D721Med (cell line): Measurements from ENCODE around the gene HLA-A.

Experiments used
- DNase-seq: peaks from one replicate; pipeline ENCODE4 v3.0.0; 2011; ENCODE audit warnings: low spot score; ENCODE audit not compliant: insufficient read length
- FAIRE-seq: peaks from 2 replicates; lab custom pipeline; 2011; peaks lifted over from hg19 to GRCh38; lab: Jason Lieb, UNC
- TF ChIP-seq, protein P1 (sequence below): IDR thresholded peaks from 2 replicates; pipeline ENCODE4 v1.5.1; 2012; ENCODE audit warnings: mild to moderate bottlenecking, control low read depth; ENCODE audit not compliant: insufficient read depth; ENCODE audit errors: missing control alignments

HLA-A gene

DNA sequence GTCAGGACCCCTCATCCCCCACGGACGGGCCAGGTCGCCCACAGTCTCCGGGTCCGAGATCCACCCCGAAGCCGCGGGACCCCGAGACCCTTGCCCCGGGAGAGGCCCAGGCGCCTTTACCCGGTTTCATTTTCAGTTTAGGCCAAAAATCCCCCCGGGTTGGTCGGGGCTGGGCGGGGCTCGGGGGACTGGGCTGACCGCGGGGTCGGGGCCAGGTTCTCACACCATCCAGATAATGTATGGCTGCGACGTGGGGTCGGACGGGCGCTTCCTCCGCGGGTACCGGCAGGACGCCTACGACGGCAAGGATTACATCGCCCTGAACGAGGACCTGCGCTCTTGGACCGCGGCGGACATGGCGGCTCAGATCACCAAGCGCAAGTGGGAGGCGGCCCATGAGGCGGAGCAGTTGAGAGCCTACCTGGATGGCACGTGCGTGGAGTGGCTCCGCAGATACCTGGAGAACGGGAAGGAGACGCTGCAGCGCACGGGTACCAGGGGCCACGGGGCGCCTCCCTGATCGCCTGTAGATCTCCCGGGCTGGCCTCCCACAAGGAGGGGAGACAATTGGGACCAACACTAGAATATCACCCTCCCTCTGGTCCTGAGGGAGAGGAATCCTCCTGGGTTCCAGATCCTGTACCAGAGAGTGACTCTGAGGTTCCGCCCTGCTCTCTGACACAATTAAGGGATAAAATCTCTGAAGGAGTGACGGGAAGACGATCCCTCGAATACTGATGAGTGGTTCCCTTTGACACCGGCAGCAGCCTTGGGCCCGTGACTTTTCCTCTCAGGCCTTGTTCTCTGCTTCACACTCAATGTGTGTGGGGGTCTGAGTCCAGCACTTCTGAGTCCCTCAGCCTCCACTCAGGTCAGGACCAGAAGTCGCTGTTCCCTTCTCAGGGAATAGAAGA lies 978 bp downstream of the HLA-A start:
- FAIRE-seq: no peak
- TF ChIP-seq, protein P1, sequence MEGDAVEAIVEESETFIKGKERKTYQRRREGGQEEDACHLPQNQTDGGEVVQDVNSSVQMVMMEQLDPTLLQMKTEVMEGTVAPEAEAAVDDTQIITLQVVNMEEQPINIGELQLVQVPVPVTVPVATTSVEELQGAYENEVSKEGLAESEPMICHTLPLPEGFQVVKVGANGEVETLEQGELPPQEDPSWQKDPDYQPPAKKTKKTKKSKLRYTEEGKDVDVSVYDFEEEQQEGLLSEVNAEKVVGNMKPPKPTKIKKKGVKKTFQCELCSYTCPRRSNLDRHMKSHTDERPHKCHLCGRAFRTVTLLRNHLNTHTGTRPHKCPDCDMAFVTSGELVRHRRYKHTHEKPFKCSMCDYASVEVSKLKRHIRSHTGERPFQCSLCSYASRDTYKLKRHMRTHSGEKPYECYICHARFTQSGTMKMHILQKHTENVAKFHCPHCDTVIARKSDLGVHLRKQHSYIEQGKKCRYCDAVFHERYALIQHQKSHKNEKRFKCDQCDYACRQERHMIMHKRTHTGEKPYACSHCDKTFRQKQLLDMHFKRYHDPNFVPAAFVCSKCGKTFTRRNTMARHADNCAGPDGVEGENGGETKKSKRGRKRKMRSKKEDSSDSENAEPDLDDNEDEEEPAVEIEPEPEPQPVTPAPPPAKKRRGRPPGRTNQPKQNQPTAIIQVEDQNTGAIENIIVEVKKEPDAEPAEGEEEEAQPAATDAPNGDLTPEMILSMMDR: no peak
- DNase-seq: no peak

DNA sequence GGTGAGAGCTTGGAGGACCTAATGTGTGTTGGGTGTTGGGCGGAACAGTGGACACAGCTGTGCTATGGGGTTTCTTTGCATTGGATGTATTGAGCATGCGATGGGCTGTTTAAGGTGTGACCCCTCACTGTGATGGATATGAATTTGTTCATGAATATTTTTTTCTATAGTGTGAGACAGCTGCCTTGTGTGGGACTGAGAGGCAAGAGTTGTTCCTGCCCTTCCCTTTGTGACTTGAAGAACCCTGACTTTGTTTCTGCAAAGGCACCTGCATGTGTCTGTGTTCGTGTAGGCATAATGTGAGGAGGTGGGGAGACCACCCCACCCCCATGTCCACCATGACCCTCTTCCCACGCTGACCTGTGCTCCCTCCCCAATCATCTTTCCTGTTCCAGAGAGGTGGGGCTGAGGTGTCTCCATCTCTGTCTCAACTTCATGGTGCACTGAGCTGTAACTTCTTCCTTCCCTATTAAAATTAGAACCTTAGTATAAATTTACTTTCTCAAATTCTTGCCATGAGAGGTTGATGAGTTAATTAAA lies 3.0 kb downstream of the HLA-A start:
- TF ChIP-seq, protein P1: no peak
- no peak for FAIRE-seq

DNA sequence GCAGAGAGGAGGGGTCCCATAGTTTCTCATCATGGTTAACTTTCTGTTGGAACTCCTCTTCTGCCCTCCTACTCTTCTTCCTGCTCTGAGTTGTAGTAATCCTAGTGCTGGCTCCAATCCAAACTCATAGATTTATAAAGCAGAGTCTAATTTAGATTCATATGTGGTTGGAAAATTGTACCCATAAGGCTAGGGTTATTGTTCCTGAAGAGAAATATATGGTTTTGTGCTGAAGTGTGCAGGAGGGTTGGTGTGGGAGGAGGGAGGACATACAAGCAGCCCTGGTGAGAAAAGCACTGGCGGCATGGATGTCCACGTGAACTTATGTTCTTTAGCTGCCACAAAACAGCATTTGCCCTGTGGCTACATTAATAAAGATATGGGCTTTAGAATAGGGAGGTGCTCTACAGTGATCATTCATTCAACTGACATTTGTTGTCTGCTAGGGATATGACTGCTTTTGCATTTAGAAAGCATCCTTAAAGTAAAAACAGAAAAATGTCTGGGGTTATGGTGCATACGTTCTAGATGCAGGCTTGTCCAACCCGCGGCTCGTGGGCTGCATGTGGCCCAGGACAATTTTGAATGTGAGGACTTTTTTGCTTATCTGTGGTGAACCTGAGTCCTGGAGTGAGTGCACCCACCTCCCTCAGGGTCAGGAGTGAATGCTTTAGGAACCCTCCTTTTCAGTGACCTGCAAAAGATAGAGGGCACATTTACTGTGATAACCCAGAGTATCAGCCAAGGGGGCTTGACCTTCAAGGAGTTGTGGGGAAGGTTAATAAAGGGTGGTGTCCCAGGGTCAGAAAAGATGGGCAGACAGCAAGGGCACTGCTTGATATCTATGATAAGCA lies 4.1 kb downstream of the HLA-A start:
- DNase-seq (no peak), FAIRE-seq (no peak)
- TF ChIP-seq, protein P1: no peak

More for the DNA sequence above, 3.0 kb downstream of the HLA-A start:
- DNase-seq: no peak

DNA sequence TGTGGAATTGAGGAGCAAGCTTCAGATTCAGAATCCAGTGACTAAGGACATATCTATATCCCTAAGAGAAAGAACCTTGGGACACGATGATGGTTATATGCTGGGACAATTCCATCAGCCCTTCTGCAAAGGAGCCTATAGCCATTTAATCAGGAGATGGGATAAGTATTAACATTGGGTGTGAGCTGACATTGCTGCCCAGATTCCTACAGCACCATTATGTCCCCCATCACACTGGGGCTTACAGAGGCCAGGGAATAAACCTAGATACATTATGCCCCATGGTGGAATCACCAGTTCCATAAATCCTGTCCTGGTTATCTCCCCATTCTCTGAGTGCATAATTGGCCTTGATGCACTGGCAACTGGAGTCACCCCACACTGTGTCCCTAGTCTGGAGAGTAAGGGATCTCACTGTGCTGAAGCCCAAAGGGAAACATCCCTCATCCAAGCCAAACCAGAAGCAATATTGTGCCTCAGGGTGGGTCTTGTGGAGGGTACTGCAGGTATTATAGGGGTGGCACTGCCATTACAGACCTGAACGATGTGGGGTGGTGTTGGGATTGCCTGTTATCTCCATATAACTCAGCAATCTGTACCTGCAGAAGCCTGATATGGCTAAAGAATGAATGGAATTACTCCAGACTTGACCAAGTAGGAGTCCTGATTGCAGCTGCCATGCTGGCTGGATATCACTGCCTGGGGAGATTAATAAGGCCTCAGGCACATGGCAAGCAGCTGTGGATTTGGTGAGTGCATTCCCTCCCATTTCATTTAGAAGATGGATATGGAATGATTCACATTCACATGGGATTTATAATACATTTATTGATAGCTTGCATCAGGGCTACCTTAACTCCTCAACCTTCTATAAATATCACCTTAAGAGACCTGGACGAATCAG lies 5.0 kb downstream of the HLA-A start:
- FAIRE-seq: no peak
- DNase-seq: no peak
- TF ChIP-seq, protein P1: no peak

DNA sequence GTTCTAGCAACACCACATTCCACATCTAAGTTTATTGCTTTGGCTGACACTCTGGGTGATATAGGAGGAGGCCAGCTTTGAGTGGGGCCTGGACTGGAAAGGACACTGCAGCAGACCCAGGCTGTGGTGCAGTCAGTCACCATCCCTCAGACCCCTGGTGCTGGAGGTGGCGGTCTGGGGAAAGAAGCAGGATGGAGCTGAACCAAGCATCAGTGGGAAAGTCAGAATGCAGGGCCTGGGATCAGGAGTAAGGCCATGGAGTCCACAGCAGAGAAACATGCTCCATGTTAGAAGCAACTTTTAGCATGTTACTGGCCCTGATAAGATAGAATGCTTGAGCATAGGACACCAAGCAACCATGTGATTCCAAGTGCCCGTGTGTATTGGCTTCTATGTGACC lies 5.9 kb downstream of the HLA-A start:
- TF ChIP-seq, protein P1: no peak
- DNase-seq: no peak
- FAIRE-seq: no peak

DNA sequence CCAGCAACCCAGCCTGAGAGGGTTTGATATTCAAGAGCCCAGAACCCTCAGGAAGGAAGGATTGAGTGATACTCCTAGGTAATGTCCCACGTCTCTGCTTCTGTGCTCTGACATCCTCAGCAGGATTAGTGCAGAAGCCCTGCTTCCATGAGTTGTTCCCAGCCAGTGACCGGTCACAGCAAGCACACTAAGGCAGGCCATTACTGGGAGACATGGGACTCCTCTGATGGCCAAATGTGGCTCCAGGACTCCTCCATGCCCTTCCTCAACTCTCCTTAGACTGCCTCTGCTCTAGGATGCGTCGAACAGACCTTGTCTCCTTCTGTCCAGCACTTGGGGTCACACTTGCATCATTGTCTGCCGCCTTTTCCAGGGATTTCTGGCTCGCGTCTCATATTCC lies 7.6 kb downstream of the HLA-A start:
- DNase-seq: no peak
- TF ChIP-seq, protein P1: no peak
- no peak for FAIRE-seq
